ENCODE measurements around the gene GNPNAT1. TPM values are rescaled to one million over a fixed set of nuclear protein-coding genes. Genes with fewer than 3 reads are reported as not detected.

The GNPNAT1 gene
- total and polyA plus RNA-seq, 2 donors from 2014 or later: 13.8 to 22.2 TPM

GRCh38 chr14:52748647-52749292, 42.6 kb downstream of the GNPNAT1 start:
- intact Hi-C loops (cut with DNase I): no loop called here
- Histone ChIP-seq H3K4me1 (ENCODE audit: control insufficient read depth in 2 of 3, insufficient read depth in 2 of 3, low read depth in 1 of 3, low read length in 3 of 3) (no peaks in the 10 kb centered on the region), H3K27ac (ENCODE audit: low read depth in 2 of 2, low read length in 2 of 2) (no peak overlapping the region), H3K27me3 (ENCODE audit: control insufficient read depth, insufficient read depth, low read length) (no peaks in the 10 kb centered on the region), H3K36me3 (ENCODE audit: control insufficient read depth in 2 of 3, insufficient read depth in 3 of 3, low read length in 3 of 3) (peaks cover 0 to 3% (median 0%) of the 10 kb centered on the region in 3 donors), H3K4me3 (ENCODE audit: low read length in 3 of 3) (no peak overlapping the region), H3K9me3 (ENCODE audit: control insufficient read depth in 2 of 3, insufficient read depth in 1 of 3, low read length in 3 of 3) (no peaks in the 10 kb centered on the region), H3K9ac (ENCODE audit: low read length in 3 of 3) (no peak overlapping the region)
- FAIRE-seq (no peak), DNase-seq (no peak)
- TF ChIP-seq CTCF (IDR thresholded peaks at IDR 0.05; ENCODE audit: borderline replicate concordance, extremely low read depth, insufficient read depth): no peak

- H3K27ac ChIP-seq (ENCODE audit: low read depth in 2 of 2, low read length in 2 of 2): no peak overlapping the region
- H3K4me1 ChIP-seq (ENCODE audit: control insufficient read depth in 2 of 3, insufficient read depth in 2 of 3, low read depth in 1 of 3, low read length in 3 of 3): peaks cover 0 to 5% (median 3%) of the 10 kb centered on the region in 3 donors
- DNase-seq (no peak), FAIRE-seq (no peak)
- no peak overlapping the region for H3K4me3 ChIP-seq (ENCODE audit: low read length in 3 of 3)
- no peaks in the 10 kb centered on the region for H3K27me3 ChIP-seq (ENCODE audit: control insufficient read depth, insufficient read depth, low read length)
- intact Hi-C loops (cut with DNase I): no loop called here
- no peak overlapping the region for H3K9ac ChIP-seq (ENCODE audit: low read length in 3 of 3)
- TF ChIP-seq CTCF (IDR thresholded peaks at IDR 0.05; ENCODE audit: borderline replicate concordance, extremely low read depth, insufficient read depth): no peak
- no peaks in the 10 kb centered on the region for H3K36me3 ChIP-seq (ENCODE audit: control insufficient read depth in 2 of 3, insufficient read depth in 3 of 3, low read length in 3 of 3)
- H3K9me3 ChIP-seq (ENCODE audit: control insufficient read depth in 2 of 3, insufficient read depth in 1 of 3, low read length in 3 of 3): no peaks in the 10 kb centered on the region
Measured at GRCh38 chr14:52741865-52742264, 49.5 kb downstream of the GNPNAT1 start.

GRCh38 chr14:52740751-52741150, 50.7 kb downstream of the GNPNAT1 start:
- no peak for DNase-seq
- Histone ChIP-seq H3K27ac (ENCODE audit: low read depth in 2 of 2, low read length in 2 of 2) (no peak overlapping the region), H3K9me3 (ENCODE audit: control insufficient read depth in 2 of 3, insufficient read depth in 1 of 3, low read length in 3 of 3) (no peaks in the 10 kb centered on the region), H3K4me3 (ENCODE audit: low read length in 3 of 3) (no peak overlapping the region), H3K9ac (ENCODE audit: low read length in 3 of 3) (no peak overlapping the region), H3K36me3 (ENCODE audit: control insufficient read depth in 2 of 3, insufficient read depth in 3 of 3, low read length in 3 of 3) (no peaks in the 10 kb centered on the region), H3K27me3 (ENCODE audit: control insufficient read depth, insufficient read depth, low read length) (no peaks in the 10 kb centered on the region), H3K4me1 (ENCODE audit: control insufficient read depth in 2 of 3, insufficient read depth in 2 of 3, low read depth in 1 of 3, low read length in 3 of 3) (peaks cover 0 to 5% (median 3%) of the 10 kb centered on the region in 3 donors)
- no peak for TF ChIP-seq CTCF (IDR thresholded peaks at IDR 0.05; ENCODE audit: borderline replicate concordance, extremely low read depth, insufficient read depth)
- no peak for FAIRE-seq
- intact Hi-C loops (cut with DNase I): no loop called here

GRCh38 chr14:52738409-52738808, 53.0 kb downstream of the GNPNAT1 start:
- H3K9me3 ChIP-seq (ENCODE audit: control insufficient read depth in 2 of 3, insufficient read depth in 1 of 3, low read length in 3 of 3): no peaks in the 10 kb centered on the region
- FAIRE-seq (no peak), DNase-seq (no peak)
- no peak overlapping the region for H3K4me3 ChIP-seq (ENCODE audit: low read length in 3 of 3)
- peaks cover 0 to 5% (median 3%) of the 10 kb centered on the region in 3 donors for H3K4me1 ChIP-seq (ENCODE audit: control insufficient read depth in 2 of 3, insufficient read depth in 2 of 3, low read depth in 1 of 3, low read length in 3 of 3)
- no peak overlapping the region for H3K9ac ChIP-seq (ENCODE audit: low read length in 3 of 3)
- intact Hi-C loops (cut with DNase I): no loop called here
- H3K27me3 ChIP-seq (ENCODE audit: control insufficient read depth, insufficient read depth, low read length): no peaks in the 10 kb centered on the region
- H3K27ac ChIP-seq (ENCODE audit: low read depth in 2 of 2, low read length in 2 of 2): no peak overlapping the region
- no peaks in the 10 kb centered on the region for H3K36me3 ChIP-seq (ENCODE audit: control insufficient read depth in 2 of 3, insufficient read depth in 3 of 3, low read length in 3 of 3)
- no peak for TF ChIP-seq CTCF (IDR thresholded peaks at IDR 0.05; ENCODE audit: borderline replicate concordance, extremely low read depth, insufficient read depth)

Measured in kidney (tissue), 14 donors.